ENCODE data around the gene HLX.

GRCh38 chr1:220884981-220885918, 6.0 kb downstream of the HLX start:
- no peak for TF ChIP-seq CTCF (IDR thresholded peaks at IDR 0.05; ENCODE audit: low read length)
- TF ChIP-seq EZH2 (IDR thresholded peaks at IDR 0.05; ENCODE audit: borderline replicate concordance, low read length), result no peak
